ENCODE results near the gene NSUN7.

Gene NSUN7

DNA sequence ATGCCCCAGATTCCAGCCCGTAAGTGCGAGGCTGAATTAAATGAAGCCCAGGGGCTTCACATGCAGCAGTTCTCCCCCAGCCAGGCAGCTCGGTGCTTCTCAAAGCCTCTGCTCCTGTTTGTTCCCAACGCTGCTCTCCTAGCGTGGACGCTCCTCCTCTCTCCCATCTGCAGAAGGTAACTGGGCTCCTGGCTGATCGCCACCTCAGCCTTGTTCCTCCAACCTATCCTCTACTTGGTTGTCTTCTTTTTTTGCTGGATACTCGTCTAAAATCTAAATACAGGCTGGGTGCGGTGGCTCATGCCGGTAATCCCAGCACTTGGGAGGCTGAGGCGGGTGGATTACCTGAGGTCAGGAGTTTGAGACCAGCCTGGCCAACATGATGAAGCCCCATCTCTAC is 70.3 kb downstream of the NSUN7 start:
- Histone ChIP-seq H3K4me3 (ENCODE audit: low read depth in 1 of 2, low read length in 2 of 2) (no peak overlapping the region), H3K4me2 (ENCODE audit: insufficient read depth, low read length) (no peak overlapping the region), H3K27ac (ENCODE audit: low read length) (no peak overlapping the region), H3K79me2 (ENCODE audit: insufficient read depth, low read length) (no peaks in the 10 kb centered on the region), H4K20me1 (ENCODE audit: insufficient read depth, low read length) (no peaks in the 10 kb centered on the region), H3K27me3 (ENCODE audit: insufficient read depth, low read length, poor library complexity) (peaks cover 7% of the 10 kb centered on the region), H3K36me3 (ENCODE audit: insufficient read depth, low read length) (no peaks in the 10 kb centered on the region), H3K4me1 (ENCODE audit: insufficient read depth, low read length) (no peaks in the 10 kb centered on the region), H3K9ac (ENCODE audit: low read depth, low read length) (no peak overlapping the region), H2AFZ (ENCODE audit: low read depth, low read length) (no peak overlapping the region), H3K9me3 (ENCODE audit: insufficient read depth, low read length, severe bottlenecking) (no peaks in the 10 kb centered on the region)
- ATAC-seq (ENCODE audit: insufficient read depth, low read depth) = no peak
- no peak for DNase-seq
- no peak for TF ChIP-seq EZH2 (IDR thresholded peaks at IDR 0.05; ENCODE audit: borderline replicate concordance, low read depth, low read length, severe bottlenecking)
- TF ChIP-seq, protein P1, sequence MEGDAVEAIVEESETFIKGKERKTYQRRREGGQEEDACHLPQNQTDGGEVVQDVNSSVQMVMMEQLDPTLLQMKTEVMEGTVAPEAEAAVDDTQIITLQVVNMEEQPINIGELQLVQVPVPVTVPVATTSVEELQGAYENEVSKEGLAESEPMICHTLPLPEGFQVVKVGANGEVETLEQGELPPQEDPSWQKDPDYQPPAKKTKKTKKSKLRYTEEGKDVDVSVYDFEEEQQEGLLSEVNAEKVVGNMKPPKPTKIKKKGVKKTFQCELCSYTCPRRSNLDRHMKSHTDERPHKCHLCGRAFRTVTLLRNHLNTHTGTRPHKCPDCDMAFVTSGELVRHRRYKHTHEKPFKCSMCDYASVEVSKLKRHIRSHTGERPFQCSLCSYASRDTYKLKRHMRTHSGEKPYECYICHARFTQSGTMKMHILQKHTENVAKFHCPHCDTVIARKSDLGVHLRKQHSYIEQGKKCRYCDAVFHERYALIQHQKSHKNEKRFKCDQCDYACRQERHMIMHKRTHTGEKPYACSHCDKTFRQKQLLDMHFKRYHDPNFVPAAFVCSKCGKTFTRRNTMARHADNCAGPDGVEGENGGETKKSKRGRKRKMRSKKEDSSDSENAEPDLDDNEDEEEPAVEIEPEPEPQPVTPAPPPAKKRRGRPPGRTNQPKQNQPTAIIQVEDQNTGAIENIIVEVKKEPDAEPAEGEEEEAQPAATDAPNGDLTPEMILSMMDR (IDR thresholded peaks at IDR 0.05; ENCODE audit: borderline replicate concordance, extremely low read depth, low read length, poor library complexity, severe bottlenecking) = no peak

DNA sequence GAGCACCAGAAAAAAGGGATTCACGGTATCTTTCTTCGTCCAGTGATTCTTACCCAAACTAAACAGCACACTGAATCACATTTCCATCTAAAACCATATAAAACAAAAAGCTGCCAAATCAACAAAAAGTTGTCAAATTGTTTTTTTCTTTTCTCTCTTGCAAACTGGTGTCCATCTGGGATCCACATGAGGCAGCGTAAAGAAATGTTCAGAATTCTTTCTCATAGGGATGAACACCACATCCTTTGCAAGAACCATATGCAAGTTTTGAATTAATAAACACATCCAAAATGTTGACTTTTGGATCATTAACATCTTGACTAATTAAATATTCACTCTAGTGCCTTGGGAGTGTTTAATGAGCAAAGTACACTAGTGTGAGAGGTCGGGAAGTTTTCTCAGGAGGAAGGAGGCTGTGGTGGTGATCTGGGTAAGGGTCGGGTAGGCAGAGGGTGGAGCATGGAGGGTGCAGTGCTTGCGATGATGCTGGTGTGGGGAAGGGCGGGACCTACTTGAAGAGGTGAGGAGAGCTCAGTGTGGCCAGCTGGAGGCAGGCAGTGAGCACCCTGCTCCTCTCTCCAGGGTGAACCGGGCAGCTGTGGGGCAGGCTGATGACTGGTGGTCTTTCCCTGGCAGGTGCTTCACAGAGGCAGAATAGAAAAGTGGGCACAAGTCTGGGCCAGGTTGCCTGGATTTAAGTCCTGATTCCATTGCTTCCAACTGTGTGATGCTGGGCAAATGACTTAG is 72.8 kb downstream of the NSUN7 start:
- Histone ChIP-seq H3K36me3 (ENCODE audit: insufficient read depth, low read length) (no peaks in the 10 kb centered on the region), H3K4me2 (ENCODE audit: insufficient read depth, low read length) (no peak overlapping the region), H3K4me3 (ENCODE audit: low read depth in 1 of 2, low read length in 2 of 2) (no peak overlapping the region), H2AFZ (ENCODE audit: low read depth, low read length) (no peak overlapping the region), H3K79me2 (ENCODE audit: insufficient read depth, low read length) (no peaks in the 10 kb centered on the region), H4K20me1 (ENCODE audit: insufficient read depth, low read length) (no peaks in the 10 kb centered on the region), H3K9me3 (ENCODE audit: insufficient read depth, low read length, severe bottlenecking) (no peaks in the 10 kb centered on the region), H3K9ac (ENCODE audit: low read depth, low read length) (no peak overlapping the region), H3K4me1 (ENCODE audit: insufficient read depth, low read length) (no peaks in the 10 kb centered on the region), H3K27me3 (ENCODE audit: insufficient read depth, low read length, poor library complexity) (peaks cover 7% of the 10 kb centered on the region), H3K27ac (ENCODE audit: low read length) (no peak overlapping the region)
- DNase-seq (no peak), ATAC-seq (ENCODE audit: insufficient read depth, low read depth) (no peak; the same call in 2 of the 3 replicates)
- TF ChIP-seq, protein P1 (IDR thresholded peaks at IDR 0.05; ENCODE audit: borderline replicate concordance, extremely low read depth, low read length, poor library complexity, severe bottlenecking) = no peak
- no peak for TF ChIP-seq EZH2 (IDR thresholded peaks at IDR 0.05; ENCODE audit: borderline replicate concordance, low read depth, low read length, severe bottlenecking)

DNA sequence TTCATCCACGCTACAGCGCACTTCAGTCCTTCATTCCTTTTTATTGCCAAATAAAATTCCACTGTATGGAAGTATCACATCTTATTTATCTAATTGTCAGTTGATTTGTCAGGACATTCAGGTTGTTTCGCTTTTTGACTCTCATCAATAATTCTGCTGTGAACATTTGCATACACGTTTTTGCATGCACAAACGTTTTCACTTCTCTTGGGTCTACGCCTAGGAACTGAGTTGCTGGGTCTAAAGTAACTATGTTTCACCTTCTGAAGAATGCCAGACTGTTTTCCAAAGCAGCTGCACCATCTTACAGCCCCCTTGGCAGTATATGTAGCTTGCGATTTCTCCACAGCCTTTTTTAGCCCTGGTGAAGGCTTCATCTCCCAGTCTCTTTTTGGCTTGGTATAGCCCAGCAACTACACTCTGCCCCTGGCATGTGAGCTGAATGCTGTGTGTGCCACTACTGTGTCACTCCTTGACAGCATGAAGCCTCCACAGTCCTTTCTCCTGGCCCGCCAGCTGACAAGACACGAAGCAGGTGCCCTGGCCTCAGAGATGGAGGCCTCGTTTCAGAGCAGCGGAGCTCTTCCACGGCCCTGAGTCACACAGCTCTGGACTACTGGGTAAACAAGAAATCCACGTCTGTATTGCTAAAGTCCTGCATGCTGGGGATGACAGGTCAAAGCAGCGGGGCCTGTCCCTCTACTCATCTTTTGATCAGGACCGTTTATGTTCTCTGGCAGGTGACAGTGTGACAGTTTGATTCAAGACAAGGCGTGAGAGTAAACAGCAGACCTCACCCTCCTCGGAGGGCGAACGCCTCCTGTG is 75.5 kb downstream of the NSUN7 start:
- Histone ChIP-seq H2AFZ (ENCODE audit: low read depth, low read length) (no peak overlapping the region), H3K4me2 (ENCODE audit: insufficient read depth, low read length) (no peak overlapping the region), H3K36me3 (ENCODE audit: insufficient read depth, low read length) (no peaks in the 10 kb centered on the region), H3K79me2 (ENCODE audit: insufficient read depth, low read length) (no peaks in the 10 kb centered on the region), H3K9ac (ENCODE audit: low read depth, low read length) (no peak overlapping the region), H3K27me3 (ENCODE audit: insufficient read depth, low read length, poor library complexity) (peaks cover 7% of the 10 kb centered on the region), H3K4me3 (ENCODE audit: low read depth in 1 of 2, low read length in 2 of 2) (no peak overlapping the region), H3K4me1 (ENCODE audit: insufficient read depth, low read length) (no peaks in the 10 kb centered on the region), H3K27ac (ENCODE audit: low read length) (no peak overlapping the region), H4K20me1 (ENCODE audit: insufficient read depth, low read length) (no peaks in the 10 kb centered on the region), H3K9me3 (ENCODE audit: insufficient read depth, low read length, severe bottlenecking) (no peaks in the 10 kb centered on the region)
- TF ChIP-seq, protein P1 (IDR thresholded peaks at IDR 0.05; ENCODE audit: borderline replicate concordance, extremely low read depth, low read length, poor library complexity, severe bottlenecking) = no peak
- TF ChIP-seq EZH2 (IDR thresholded peaks at IDR 0.05; ENCODE audit: borderline replicate concordance, low read depth, low read length, severe bottlenecking) = no peak
- no peak for DNase-seq
- no peak for ATAC-seq (ENCODE audit: insufficient read depth, low read depth)
